C1 segment of cervical spinal cord (tissue), 14 donors: ENCODE results near the gene TRIOBP.

Experiments used
- DNase-seq, 14 donors: peaks; one replicate each; lab custom pipeline; 2025; lab: John Stamatoyannopoulos, UW

Gene TRIOBP

GRCh38 chr22:37822079-37822833 is 125.4 kb downstream of the TRIOBP start:
- DNase-seq = no peak

GRCh38 chr22:37823134-37823985 is 126.5 kb downstream of the TRIOBP start, which contains the start of gene GALR3:
GALR3 (plus strand) TSS chr22:37823382; CDS start chr22:37823407, 25 bp downstream.
- DNase-seq = peak in 1 of 14 donors; percentile 69

- DNase-seq = peak in 1 of 14 donors; percentile 26
These were observed 128.1 kb downstream of the TRIOBP start for GRCh38 chr22:37824674-37825641.
